NCI-H1092 (cell line): ENCODE measurements around the gene GGCX.
A peak's percentile ranks its signal among the peaks of the same experiment; 100 is the strongest.

ENCODE experiments used
- DNase-seq: peaks from one replicate; lab custom pipeline; 2025; lab: John Stamatoyannopoulos, UW

Gene GGCX

DNA sequence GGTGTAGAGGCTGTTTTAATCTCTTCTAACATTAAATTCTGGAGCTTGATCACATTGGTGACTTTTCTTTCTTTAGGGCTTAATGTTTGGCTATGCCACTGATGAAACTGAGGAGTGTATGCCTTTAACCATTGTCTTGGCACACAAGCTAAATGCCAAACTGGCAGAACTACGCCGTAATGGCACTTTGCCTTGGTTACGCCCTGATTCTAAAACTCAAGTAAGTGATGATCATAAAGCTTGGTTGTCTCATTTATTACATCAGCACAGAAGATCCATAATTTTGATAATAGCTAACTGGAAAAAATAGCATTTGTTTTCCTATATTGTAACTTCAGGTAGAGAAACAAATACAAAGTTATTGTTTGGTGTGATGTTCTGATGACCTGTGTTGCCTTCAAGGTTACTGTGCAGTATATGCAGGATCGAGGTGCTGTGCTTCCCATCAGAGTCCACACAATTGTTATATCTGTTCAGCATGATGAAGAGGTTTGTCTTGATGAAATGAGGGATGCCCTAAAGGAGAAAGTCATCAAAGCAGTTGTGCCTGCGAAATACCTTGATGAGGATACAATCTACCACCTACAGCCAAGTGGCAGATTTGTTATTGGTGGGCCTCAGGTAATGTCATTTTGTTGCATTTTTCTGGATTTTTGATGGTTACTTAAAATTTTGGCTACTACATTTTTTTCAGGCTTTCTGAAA is 19.4 kb downstream of the GGCX start:
- no peak for DNase-seq

- DNase-seq: no peak
These were observed 20.0 kb downstream of the GGCX start for GRCh38 chr2:85541262-85541661.

GRCh38 chr2:85540133-85540648 is 21.1 kb downstream of the GGCX start:
- DNase-seq: no peak

DNA sequence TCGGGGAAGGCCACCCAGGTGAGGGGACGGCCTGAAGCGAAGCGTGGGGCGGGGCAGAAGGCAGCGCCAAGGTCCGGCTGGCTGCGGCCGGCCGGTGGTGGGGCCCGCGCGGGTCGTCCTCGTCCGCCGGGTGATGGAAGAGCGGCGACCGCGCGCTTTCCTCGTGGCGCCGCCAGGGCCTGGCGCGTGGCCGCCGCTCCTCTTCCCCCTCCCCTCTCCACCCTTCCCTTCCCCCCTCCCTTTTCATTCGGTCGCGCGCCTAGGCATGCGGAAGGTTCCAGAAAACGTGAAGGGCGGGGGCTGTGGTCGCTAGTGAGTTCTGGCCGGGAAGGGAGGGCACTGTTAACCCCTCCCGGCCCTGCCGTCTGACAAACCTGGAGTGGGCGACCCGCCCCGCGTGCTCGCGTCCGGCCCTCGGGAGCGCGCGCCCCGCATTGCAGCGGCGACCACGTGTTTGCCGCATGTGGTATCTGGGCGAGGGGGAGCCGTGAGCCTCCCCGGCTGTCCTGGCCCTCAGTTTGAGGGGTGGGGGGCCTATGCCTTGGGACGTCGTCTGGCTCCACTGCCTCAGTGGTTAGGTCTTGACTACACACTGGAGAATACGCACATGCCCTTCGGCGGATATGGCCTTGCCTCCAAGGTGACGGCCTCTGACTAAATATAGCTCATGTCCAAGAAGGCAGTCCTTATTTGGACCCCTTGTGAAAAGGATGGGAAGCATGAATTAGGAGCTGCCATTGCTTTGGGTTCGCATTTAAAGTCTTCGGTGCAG is 21.7 kb downstream of the GGCX start:
- DNase-seq: no peak

DNA sequence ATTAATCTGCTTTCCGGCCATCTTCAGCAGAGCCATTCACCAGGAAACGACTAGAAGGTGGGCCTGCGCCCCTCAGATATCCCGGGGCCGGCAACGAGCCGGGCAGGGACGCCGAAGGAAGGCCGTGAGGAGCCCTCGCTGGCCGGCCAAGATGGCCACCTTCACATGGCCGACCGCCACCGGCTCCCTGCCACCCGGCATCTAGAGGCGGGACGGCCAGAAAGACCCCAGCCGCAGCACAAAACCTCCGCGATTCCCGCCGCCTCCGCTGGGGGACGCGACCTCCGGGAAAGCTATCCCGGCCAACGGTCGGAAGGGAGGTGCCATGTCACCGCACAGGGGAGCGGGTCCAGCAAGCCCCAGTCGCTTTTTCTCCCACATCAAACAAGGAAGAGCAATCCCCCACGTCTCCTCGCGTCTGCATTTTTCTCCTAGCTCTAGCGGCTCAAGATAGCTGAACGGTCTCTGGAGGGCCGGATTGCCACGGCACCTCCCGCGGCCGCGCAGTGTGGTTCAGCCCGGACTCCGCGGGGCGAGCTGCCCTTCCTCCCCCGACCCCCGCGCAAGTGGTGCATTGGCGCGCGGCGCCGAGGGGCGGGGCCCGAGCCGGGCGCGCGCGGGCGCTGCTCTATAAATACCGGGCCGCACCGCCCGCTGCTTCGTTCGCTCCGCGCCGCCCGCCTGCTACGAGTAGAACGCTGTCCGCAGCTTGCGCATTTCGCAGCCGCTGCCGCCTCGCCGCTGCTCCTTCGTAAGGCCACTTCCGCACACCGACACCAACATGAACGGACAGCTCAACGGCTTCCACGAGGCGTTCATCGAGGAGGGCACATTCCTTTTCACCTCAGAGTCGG is 22.6 kb downstream of the GGCX start, which contains the start of gene MAT2A:
Gene MAT2A (plus strand): TSS at position 662 of the 854 bp plus-strand sequence. CDS start 120 bp downstream, at position 782.
- peak; percentile 85 for DNase-seq

GRCh38 chr2:85537600-85538506 is 23.4 kb downstream of the GGCX start:
- DNase-seq: peak; percentile 61

GRCh38 chr2:85536479-85536878 is 24.8 kb downstream of the GGCX start:
- DNase-seq: no peak

- DNase-seq: no peak
These were observed 26.4 kb downstream of the GGCX start for GRCh38 chr2:85534881-85535280.

- no peak for DNase-seq
These were observed 27.2 kb downstream of the GGCX start for GRCh38 chr2:85534099-85534498.

DNA sequence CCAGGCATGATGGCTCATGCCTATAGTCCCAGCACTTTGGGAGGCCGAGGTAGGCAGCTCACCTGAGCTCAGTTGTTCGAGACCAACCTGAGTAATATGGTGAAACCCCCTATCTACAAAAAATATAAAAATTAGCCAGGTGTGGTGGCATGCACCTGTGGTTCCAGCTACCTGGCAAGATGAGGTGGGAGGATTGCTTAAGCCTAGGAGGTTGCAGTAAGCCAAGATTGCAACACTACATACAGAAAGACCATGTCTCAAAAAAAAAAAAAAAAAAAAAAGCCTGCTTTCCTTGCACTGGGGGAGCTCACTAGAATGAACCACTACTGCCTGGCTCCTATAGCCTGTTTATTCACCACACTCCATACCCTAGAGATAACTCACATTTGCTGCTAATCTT is 29.7 kb downstream of the GGCX start:
- DNase-seq: no peak

DNA sequence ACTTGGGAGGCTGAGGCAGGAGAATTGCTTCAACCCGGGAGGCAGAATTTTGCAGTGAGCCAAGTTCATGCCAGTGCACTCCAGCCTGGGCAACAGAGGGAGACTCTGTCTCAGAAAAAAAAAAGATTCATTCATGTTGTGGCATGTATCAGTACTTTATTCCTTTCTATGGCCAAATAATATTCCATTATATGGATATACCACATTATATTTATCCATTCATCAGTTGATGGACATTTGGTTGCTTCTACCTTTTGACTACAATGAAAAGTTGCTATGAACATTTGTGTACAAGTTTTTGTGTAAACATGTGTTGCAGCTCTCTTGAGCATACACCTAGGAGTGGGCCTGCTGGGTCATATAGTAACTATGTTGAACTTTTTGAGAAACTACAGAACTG is 31.5 kb downstream of the GGCX start:
- DNase-seq: no peak

GRCh38 chr2:85528355-85528754 is 32.9 kb downstream of the GGCX start:
- DNase-seq: no peak

DNA sequence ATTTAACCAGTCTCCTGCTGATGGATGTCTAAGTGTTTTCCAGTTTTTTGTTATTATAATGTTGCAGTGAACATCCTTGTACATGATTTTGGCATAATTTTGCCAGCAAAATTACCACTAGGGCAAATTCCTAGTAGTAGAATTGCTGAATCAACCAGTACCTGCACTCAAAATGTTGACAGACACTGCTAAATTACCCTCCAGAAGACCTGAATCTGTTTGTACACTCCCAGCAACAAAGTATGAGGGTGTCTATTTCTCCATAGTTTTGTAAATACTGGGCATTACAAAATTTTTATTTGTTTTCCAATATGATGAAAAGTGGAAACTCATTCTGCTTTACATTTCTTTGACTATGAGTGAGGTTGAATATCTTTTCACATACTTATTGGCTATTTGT is 33.5 kb downstream of the GGCX start:
- DNase-seq: no peak

DNA sequence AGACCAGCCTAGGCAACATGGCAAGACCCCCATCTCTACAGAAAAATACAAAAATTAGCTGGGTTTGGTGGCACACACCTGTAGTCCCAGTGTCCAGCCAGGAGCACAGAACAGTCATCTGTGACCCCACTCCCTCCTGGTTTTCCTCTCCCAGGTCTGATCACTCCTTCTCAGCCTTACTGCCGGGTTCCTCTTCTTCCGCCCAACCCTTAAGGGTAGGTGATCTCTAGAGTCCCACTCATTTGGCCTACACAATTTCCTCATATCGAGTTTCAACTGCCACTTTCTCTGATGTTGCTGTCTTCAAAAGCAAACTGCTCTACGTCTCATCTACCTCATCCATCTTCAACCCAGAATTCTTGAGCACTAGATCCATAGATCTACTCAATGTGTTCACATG is 35.7 kb downstream of the GGCX start:
- no peak for DNase-seq

DNA sequence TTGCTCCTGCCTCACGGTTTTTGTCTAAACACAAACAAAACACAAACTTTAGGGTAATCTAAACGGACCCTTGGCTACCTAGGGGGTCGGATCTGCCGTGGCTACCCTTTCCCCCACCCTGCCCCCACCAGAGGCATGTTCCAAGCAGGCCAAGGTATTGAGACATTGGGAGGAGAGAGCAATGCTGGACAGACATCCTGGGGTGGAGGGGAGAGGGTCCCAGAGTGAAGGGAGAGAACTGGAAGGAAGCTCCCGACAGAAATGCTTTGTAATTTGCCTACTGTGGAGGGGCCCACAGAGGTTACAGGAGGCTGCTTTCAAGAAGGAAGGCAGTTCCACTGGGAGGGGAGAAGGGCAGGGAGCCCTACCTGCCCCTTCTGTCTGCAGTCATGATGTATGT is 36.3 kb downstream of the GGCX start:
- DNase-seq: no peak

DNA sequence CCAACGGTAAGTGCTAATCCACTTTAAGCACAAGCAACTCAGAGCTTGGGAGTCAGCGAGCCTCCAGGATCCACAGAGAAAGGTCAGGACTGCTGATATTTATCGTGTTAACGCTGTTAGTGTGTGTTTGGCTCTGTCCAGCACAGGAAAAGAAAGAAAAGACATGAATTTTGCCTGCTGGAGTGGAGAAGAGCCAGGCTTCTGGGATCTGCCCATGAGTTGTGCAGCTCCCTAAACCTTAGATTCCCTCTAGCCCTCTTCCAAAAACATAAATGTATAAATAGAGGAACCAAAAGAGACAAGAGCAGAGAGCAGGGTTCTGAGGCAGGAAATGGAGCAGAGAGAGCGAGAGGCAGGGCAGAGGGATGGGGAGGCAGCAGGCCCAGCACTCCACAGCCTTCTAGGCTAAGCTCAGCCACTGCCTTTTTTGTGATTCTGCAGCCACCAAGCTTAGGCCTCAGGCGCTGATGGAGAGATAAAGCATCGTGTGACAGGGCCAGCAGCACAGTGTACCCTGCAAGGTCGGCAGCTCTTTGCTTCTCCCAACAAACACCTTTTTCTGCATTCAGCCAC is 36.9 kb downstream of the GGCX start:
- no peak for DNase-seq

GRCh38 chr2:85523903-85524335 is 37.4 kb downstream of the GGCX start:
- DNase-seq: no peak

GRCh38 chr2:85523062-85523902 is 38.0 kb downstream of the GGCX start:
- DNase-seq: no peak

DNA sequence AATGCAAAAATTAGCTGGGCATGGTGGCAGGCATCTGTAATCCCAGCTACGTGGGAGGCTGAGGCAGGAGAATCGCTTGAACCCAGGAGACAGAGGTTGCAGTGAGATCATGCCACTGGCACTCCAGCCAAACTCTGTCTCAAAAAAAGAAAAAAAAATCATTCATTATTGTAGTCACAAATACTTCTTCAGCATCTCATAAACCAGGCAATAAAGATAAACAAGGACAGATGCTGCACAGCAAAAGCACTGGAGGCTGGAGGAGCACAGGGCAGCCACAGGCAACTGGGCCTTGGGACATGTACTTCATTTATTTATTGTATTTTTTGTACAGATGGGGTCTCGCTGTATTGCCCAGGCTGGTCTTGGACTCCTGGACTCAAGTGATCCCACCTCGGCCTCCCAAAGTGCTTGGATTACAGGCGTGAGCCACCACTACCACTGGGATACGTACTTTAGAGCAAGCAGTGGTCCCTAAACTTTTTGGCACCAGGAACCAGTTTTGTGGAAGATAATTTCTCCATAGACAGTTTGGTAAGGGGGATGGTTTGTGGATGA is 39.1 kb downstream of the GGCX start:
- DNase-seq: no peak
